GM18499 (cell line): ENCODE measurements around the gene OXCT1.
"Not testable (repeated sequence)": the region's sequence is repeated elsewhere in the genome, so short reads cannot be mapped to it uniquely, and the experiment has no call there.

Experiments
- ATAC-seq: cut with Tn5 transposase; IDR thresholded peaks from one replicate; pipeline ENCODE4 v1.9.1; 2021; ENCODE audit warnings: moderate number of reproducible peaks; ENCODE audit not compliant: insufficient read depth, unreplicated experiment

OXCT1 gene

DNA sequence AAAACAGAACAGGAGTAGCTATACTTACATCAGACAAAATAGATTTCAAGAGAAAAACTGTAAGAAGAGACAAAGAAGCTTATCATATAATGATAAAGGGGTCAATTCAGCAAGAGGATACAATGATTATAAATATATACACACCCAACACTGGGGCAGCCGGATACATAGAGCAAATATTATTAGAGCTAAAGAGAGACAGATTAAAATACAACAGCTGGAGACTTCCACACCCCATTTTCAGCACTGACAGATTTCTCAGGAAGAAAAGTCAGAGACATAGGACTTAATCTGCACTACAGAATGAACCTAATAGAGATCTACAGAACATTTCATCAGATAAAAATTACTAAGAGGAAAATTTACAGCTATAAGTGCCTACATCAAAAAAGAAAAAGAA, 35.7 kb downstream of the OXCT1 start:
- ATAC-seq: no peak

GRCh38 chr5:41832430-41832829, 37.8 kb downstream of the OXCT1 start:
- no peak for ATAC-seq

DNA sequence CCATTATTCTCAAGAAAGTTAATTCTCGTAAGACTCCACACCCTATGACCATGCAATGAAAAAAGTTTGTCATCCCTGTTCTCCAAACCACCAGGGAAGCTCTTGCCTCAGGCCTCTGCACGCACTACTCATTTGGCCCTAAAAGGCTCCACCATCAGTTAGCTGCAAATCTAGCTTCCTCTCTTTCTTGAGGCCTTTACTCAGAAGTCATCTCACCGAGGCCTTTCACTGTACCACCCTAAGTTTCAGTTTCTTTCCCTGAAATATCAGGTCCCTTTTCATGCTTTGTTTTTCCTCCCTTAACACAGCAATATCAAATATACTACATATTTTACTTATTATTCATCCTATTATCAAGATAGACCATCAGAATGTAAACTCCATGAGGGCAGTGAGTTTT, 39.1 kb downstream of the OXCT1 start:
- ATAC-seq: no peak

DNA sequence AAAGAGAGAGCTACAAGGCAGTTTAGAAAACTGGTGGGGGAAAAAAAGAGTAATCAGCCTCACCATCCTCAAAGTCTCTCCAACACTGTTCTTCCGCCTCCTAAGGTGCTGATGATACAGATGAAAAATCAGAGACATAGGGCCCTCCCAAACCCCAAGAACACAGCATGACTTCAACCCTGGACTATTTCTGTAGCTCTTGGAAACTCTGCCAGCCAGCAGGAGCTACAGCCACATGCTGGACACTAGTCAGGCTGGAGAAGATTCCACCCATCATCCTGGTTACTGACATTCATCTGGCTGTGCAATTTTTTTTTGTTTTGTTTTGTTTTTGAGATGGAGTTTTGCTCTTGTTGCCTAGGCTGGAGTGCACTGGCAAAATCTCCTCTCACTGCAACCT, 42.4 kb downstream of the OXCT1 start:
- no peak for ATAC-seq

- no peak for ATAC-seq
These were observed 48.2 kb downstream of the OXCT1 start for GRCh38 chr5:41822036-41822435.

DNA sequence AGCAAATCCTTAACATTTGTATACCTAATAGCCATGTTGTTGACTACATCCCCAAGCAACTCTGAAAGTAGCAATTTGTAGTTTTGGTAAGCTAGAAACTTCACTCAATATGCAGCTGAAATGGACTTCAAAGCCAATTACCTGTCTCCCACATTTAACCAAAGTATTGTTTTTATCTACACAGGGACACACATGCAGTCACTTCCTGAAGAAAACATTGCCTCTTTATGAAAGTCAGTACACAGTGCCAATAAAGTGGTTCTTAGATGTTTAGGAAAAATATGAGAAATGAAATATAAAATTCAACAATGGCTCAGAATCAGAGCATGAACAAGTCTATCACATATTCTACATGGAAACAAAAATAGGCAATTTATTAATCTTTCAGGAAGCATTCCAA, 49.2 kb downstream of the OXCT1 start:
- ATAC-seq: no peak

DNA sequence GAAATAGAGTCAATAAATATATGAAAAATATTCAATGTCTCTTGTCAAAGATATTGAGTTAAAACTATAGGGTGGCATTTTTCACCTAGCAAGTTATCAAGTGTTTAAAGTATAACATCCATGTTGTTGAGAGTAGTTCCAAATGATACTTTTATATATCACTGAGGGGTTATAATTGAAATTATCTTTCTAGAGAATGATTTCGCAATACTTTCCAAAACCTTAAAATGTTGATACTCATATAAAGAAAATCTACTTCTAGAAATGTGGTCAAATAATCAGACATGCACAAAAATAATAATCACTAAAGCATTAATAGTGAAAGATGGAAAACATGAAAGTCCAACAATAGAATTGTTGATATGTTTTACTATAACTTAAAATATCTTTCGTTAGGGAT, 50.1 kb downstream of the OXCT1 start:
- no peak for ATAC-seq

GRCh38 chr5:41817625-41818301, 52.5 kb downstream of the OXCT1 start:
- no peak for ATAC-seq

GRCh38 chr5:41815663-41816229, 54.5 kb downstream of the OXCT1 start:
- ATAC-seq: no peak

DNA sequence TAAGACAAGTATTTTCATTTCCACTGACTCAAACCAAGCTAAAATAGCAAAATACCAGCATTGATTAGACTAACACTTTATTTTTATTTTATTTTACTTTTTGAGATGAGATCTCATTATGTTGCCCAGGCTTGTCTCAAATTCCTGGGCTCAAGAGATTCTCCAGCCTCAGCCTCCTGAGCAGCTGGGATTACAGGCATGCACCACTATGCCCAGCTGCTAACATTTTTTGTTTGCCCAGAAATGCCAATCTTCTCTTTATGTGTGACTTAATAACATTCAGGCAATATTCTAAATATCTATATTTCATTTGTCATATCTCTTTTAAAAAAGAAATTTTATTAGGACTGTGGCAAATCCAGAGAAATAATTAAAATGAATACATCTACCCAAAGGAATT, 55.0 kb downstream of the OXCT1 start:
- no peak for ATAC-seq

GRCh38 chr5:41814306-41814705, 55.9 kb downstream of the OXCT1 start:
- ATAC-seq: not testable (repeated sequence)

DNA sequence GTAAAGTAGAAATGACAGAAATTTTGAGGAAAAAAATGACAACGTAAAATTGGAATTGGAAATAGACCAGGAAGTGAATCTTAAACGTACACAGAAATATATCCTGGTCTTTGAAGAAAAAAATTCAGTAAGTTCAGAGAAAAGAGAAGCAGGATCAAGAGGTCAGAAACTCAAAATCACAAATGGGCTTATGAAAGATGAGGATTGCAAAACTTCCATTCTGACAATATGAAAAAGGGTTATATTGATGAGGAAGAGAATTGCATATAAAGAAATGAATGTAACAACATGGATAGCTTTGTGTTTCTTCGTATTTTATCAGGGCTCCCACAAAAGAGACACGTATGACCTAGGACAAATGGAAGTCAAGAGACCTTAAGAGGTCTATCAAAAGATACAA, 58.1 kb downstream of the OXCT1 start:
- ATAC-seq: no peak

DNA sequence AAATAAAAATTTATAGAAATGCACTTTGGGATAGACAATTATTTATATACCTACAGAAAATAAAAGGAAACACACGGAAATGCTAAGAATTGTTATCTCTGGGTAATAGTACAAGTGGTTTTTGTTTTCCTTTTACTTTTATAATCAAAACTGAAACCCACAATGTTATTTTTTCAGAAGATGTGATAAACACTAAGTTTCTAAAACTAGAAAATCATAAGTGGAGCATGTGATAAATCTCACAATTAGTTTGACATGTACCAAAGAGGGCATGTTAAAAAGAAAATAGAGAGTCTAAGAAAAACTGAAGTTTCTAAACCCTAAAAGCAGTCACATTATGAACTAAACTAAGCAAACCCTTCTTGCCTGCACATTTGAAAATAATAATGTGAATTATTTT, 61.1 kb downstream of the OXCT1 start:
- ATAC-seq: peak; percentile 52

GRCh38 chr5:41808294-41808693, 61.9 kb downstream of the OXCT1 start:
- no peak for ATAC-seq

DNA sequence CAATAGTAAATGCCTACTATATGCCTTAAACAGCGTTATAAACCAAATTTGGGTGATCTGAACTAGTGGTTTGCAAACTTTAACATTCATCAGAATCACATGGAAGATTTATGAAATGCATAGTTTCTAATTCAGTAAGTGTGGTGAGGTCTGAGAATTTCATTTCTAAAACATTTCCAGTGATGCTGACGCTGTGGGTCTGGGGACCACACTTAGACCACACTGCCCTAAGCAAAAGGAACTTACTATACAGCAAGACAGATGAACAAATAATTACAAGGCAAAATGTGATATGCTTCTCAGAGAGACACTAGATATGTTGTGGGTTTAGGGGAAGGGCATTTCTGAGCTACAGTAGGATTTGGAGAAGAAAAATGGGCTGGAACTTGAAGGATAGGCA, 72.6 kb downstream of the OXCT1 start:
- no peak for ATAC-seq

DNA sequence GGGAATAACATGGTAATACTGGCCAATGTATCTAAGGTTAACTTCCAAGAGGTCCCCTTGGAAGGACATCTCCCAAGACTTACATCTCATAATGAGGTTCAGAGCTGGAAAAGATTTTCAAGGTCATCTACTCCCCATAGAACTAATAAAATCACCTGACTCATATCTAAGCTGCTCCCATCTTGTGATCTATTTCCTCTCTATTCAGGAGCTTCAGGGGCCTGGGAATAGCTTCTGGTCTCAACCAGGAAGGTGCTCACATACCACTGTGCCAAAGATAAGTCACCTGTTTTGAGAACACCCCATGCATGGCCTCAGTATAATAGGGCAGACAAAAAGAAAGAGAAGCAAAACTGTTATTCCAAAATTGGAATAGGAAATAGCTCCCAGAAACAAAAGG, 74.2 kb downstream of the OXCT1 start:
- no peak for ATAC-seq

GRCh38 chr5:41795125-41795524, 75.1 kb downstream of the OXCT1 start:
- no peak for ATAC-seq

- no peak for ATAC-seq
These were observed 75.8 kb downstream of the OXCT1 start for GRCh38 chr5:41794471-41794870.

- no peak for ATAC-seq
These were observed 77.0 kb downstream of the OXCT1 start for GRCh38 chr5:41793141-41793770.

DNA sequence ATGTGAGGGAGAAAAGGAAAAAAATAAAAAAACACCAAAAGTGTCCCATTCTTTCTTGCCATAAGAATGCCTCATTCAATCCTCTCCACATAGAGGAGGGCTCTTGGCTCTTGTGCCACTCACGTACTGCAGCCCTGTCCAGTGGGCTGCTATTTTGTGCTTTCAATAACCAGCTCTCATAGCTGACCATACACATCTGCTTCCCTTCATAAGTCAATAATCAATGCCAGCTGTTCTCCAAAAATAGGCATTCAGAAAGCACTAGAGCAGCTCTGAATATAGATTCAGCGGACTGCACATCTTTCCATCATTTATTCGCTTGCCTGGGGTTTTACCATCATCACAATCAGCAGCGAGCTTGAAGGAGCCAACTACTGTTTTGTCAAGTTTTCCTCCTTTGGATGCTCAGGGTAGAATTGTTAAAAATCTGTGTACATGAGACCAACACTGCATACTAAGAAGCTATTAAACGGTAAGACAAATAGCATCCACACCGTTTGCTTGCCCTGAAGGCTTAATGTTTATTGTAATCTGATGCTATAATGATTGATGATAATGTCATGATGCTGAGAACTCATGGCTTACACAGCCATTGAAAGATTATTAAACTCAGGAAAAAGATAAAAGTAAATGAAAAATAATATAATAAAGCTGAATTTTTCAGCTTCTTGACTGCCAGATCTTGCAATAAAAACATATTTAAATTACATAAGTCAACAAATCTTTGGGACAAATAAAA, 80.0 kb downstream of the OXCT1 start:
- ATAC-seq: no peak

- ATAC-seq: no peak
These were observed 80.8 kb downstream of the OXCT1 start for GRCh38 chr5:41789434-41789833.
